Epithelial cell of esophagus (primary cell): Measurements from ENCODE around the gene KLK12.
A peak's percentile ranks its signal among the peaks of the same experiment; 100 is the strongest.

Experiments used
- DNase-seq: peaks from one replicate; pipeline ENCODE4 v3.0.0; 2010; ENCODE audit warnings: low read depth
- H3K4me3 ChIP-seq: 2 replicates; pipeline ENCODE4 v1.5.1; 2011; ENCODE audit warnings: mild to moderate bottlenecking, low read length, control low read depth
- TF ChIP-seq, protein P1 (sequence below): IDR thresholded peaks from 2 replicates; pipeline ENCODE4 v1.5.1; 2011; ENCODE audit warnings: low read depth, mild to moderate bottlenecking, low read length, control low read depth, inconsistent platforms; ENCODE audit not compliant: insufficient read depth; ENCODE audit errors: missing control alignments

The KLK12 gene

DNA sequence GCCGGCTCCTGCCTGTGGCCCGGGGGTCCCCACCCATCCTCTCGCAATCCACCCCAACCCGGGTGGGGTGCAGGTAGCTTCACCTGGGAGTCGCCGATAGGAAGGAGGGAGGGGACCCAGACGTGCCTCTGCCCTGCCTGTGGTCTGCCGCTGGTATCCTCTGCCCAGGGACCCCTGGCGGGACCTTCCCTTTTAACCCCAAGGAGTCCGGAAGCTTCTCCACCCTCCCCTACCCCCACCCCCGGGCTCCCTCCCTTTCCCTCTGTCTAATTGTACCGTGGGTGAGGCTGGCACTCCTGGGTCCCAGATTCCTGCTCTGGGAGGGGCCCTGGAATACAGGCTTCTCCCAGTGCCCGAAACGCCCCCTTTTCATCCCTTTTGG is 15.3 kb downstream of the KLK12 start, which contains the start of gene KLK10:
Gene KLK10 (minus strand): TSS at position 166 of the 382 bp plus-strand sequence. CDS start 579 bp downstream, outside the sequence.
- H3K4me3 ChIP-seq = peak within 1 kb of the TSS; percentile 40
- no peak for DNase-seq
- TF ChIP-seq, protein P1, sequence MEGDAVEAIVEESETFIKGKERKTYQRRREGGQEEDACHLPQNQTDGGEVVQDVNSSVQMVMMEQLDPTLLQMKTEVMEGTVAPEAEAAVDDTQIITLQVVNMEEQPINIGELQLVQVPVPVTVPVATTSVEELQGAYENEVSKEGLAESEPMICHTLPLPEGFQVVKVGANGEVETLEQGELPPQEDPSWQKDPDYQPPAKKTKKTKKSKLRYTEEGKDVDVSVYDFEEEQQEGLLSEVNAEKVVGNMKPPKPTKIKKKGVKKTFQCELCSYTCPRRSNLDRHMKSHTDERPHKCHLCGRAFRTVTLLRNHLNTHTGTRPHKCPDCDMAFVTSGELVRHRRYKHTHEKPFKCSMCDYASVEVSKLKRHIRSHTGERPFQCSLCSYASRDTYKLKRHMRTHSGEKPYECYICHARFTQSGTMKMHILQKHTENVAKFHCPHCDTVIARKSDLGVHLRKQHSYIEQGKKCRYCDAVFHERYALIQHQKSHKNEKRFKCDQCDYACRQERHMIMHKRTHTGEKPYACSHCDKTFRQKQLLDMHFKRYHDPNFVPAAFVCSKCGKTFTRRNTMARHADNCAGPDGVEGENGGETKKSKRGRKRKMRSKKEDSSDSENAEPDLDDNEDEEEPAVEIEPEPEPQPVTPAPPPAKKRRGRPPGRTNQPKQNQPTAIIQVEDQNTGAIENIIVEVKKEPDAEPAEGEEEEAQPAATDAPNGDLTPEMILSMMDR = no peak

DNA sequence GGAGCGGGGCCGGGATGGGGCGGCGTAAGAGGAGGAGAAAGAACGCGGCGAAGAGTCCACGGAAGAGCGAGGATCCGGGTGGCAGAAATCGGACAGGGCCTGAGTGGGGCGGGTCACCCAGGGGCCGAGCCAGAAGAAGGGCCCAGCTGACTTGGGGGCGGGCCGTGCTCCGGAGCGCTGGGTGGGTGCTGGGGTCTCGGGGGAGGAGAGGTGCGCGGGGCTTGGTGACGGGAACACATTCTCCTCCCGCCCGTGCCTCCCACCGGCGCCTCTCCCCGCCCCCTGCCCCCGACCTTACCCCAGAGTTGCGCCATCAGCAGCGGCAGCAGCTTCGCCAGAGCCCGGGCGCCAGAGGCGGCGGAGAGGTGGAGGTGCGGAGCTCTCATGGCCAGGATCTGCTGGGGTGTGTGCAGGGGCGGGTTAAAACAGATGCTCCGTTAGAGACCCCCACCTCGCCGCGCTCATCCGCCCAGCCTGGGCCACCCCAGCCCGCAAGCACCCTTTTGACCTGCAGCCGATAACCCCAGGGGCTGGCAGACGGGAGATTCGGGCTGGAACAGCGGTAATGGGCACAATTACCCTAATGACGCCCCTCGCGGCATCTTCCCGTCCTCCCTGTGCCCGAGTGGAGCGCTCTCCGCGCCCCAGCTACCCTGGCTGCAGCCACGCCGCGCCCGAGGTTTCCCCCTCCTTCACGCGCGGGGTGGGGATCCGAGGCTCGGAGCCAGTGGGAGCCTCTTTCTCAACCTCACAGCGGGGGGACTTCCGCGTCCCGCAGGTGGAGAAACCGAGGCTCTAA is 15.9 kb downstream of the KLK12 start:
- no peak for DNase-seq
- peak overlapping the region; percentile 40 for H3K4me3 ChIP-seq
- TF ChIP-seq, protein P1 = no peak

GRCh38 chr19:51016798-51017683 is 17.8 kb downstream of the KLK12 start:
- H3K4me3 ChIP-seq = peak overlapping the region; percentile 40
- TF ChIP-seq, protein P1 = peak; percentile 83
- DNase-seq = peak; percentile 49

DNA sequence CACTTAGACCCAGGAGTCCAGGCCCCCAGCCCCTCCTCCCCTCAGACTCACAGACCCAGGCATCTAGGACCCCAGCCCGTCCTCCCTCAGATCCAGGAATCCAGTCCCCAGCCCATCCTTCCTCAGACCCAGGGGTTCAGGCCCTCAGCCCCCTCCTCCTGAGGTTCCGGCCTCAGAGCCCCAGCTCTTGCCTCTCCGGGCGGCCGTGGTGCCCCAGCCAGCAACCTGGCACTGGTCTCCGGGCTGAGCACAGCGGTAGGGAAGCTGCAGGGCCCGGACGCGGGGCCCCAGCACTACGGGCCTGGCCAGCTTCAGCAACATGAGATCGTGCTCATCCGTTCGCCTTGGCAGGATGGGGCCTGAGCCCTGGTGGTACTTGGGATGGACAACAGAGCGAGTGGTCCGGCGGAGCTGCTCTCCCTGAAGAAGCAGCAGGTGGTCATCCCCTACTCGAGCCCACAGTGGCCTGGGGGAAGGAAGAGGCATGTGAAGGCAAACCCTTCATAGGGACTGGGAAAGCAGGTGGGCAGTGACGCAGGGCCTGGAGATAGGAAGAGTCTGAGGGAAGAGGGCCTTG is 19.0 kb downstream of the KLK12 start:
- TF ChIP-seq, protein P1 = no peak
- H3K4me3 ChIP-seq = no peak overlapping the region
- DNase-seq = no peak

DNA sequence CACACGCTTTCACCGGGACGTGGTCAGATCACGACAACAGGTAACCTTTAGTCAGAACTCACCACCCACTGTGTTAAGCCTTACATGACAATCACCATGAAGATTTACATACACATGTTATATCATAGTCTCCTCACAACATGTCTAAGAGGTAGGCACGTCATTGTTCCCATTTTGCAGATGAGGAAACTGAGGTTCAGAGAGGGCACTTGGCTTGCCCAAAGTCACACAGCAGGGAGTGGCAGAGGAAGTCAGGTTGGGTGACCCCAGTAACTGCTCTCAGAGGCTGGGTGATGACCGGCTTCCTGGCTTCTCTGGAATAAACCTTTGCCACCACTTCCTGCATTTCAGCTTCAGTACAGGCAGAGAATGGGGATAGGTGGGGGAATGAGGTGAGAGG is 20.6 kb downstream of the KLK12 start:
- H3K4me3 ChIP-seq = no peak overlapping the region
- TF ChIP-seq, protein P1 = no peak
- no peak for DNase-seq

- no peak overlapping the region for H3K4me3 ChIP-seq
- TF ChIP-seq, protein P1 = no peak
- no peak for DNase-seq
Observed at GRCh38 chr19:51012661-51013190, 22.1 kb downstream of the KLK12 start.
